ENCODE results near the gene TMEM63B.
"Not testable (repeated sequence)": the region's sequence is repeated elsewhere in the genome, so short reads cannot be mapped to it uniquely, and the experiment has no call there.

TMEM63B gene

GRCh38 chr6:44091981-44092884, 35.1 kb upstream of the TMEM63B start:
- H3K36me3 ChIP-seq (ENCODE audit: insufficient read depth, low read length) = no peaks in the 10 kb centered on the region
- no peak for DNase-seq (ENCODE audit: low read depth, low spot score)
- TF ChIP-seq POLR2AphosphoS5 (IDR thresholded peaks at IDR 0.05; ENCODE audit: borderline replicate concordance, low read depth, low read length) = no peak
- TF ChIP-seq FOXP2 (optimal IDR thresholded peaks at IDR 0.05; ENCODE audit: control extremely low read depth, extremely low read length, insufficient read depth) = no peak
- TF ChIP-seq EZH2 (IDR thresholded peaks at IDR 0.05) = no peak

GRCh38 chr6:44093066-44093465, 34.3 kb upstream of the TMEM63B start:
- no peaks in the 10 kb centered on the region for H3K36me3 ChIP-seq (ENCODE audit: insufficient read depth, low read length)
- H3K9me3 ChIP-seq (ENCODE audit: low read depth, low read length) = no peaks in the 10 kb centered on the region
- TF ChIP-seq FOXP2 (optimal IDR thresholded peaks at IDR 0.05; ENCODE audit: control extremely low read depth, extremely low read length, insufficient read depth) (no peak), EZH2 (IDR thresholded peaks at IDR 0.05) (no peak), POLR2AphosphoS5 (IDR thresholded peaks at IDR 0.05; ENCODE audit: borderline replicate concordance, low read depth, low read length) (no peak)
- no peak overlapping the region for H3K27ac ChIP-seq
- H3K9ac ChIP-seq (ENCODE audit: insufficient read length) = no peak overlapping the region
- DNase-seq (ENCODE audit: low read depth, low spot score) = no peak
- no peak overlapping the region for H3K4me3 ChIP-seq

More at GRCh38 chr6:44091981-44092884, 35.1 kb upstream of the TMEM63B start:
- no peak overlapping the region for H3K27ac ChIP-seq
- H3K4me3 ChIP-seq = no peak overlapping the region
- no peaks in the 10 kb centered on the region for H3K9me3 ChIP-seq (ENCODE audit: low read depth, low read length)
- no peak overlapping the region for H3K9ac ChIP-seq (ENCODE audit: insufficient read length)

GRCh38 chr6:44093750-44094402, 33.5 kb upstream of the TMEM63B start:
- TF ChIP-seq FOXP2 (optimal IDR thresholded peaks at IDR 0.05; ENCODE audit: control extremely low read depth, extremely low read length, insufficient read depth) (no peak), POLR2AphosphoS5 (IDR thresholded peaks at IDR 0.05; ENCODE audit: borderline replicate concordance, low read depth, low read length) (no peak), EZH2 (IDR thresholded peaks at IDR 0.05) (no peak)
- Histone ChIP-seq H3K27ac (no peak overlapping the region), H3K4me3 (no peak overlapping the region), H3K9me3 (ENCODE audit: low read depth, low read length) (no peaks in the 10 kb centered on the region), H3K36me3 (ENCODE audit: insufficient read depth, low read length) (no peaks in the 10 kb centered on the region), H3K9ac (ENCODE audit: insufficient read length) (no peak overlapping the region)
- DNase-seq (ENCODE audit: low read depth, low spot score) = no peak

GRCh38 chr6:44094403-44095242, 32.7 kb upstream of the TMEM63B start:
- Histone ChIP-seq H3K27ac (no peak overlapping the region), H3K4me3 (no peak overlapping the region), H3K9me3 (ENCODE audit: low read depth, low read length) (no peaks in the 10 kb centered on the region), H3K36me3 (ENCODE audit: insufficient read depth, low read length) (no peaks in the 10 kb centered on the region), H3K9ac (ENCODE audit: insufficient read length) (no peak overlapping the region)
- TF ChIP-seq POLR2AphosphoS5 (IDR thresholded peaks at IDR 0.05; ENCODE audit: borderline replicate concordance, low read depth, low read length) (no peak), EZH2 (IDR thresholded peaks at IDR 0.05) (no peak), FOXP2 (optimal IDR thresholded peaks at IDR 0.05; ENCODE audit: control extremely low read depth, extremely low read length, insufficient read depth) (no peak)
- DNase-seq (ENCODE audit: low read depth, low spot score) = no peak

GRCh38 chr6:44095243-44095623, 32.1 kb upstream of the TMEM63B start:
- not testable (repeated sequence) for H3K36me3 ChIP-seq (ENCODE audit: insufficient read depth, low read length); H3K9me3 ChIP-seq (ENCODE audit: low read depth, low read length); H3K27ac ChIP-seq; H3K9ac ChIP-seq (ENCODE audit: insufficient read length); H3K4me3 ChIP-seq; DNase-seq (ENCODE audit: low read depth, low spot score)

GRCh38 chr6:44096612-44097011, 30.7 kb upstream of the TMEM63B start:
- Histone ChIP-seq H3K9ac (ENCODE audit: insufficient read length) (no peak overlapping the region), H3K9me3 (ENCODE audit: low read depth, low read length) (no peaks in the 10 kb centered on the region), H3K36me3 (ENCODE audit: insufficient read depth, low read length) (peaks cover 6% of the 10 kb centered on the region; the same call in 1 of the 2 replicates), H3K27ac (no peak overlapping the region), H3K4me3 (no peak overlapping the region)
- DNase-seq (ENCODE audit: low read depth, low spot score) = no peak
- TF ChIP-seq FOXP2 (optimal IDR thresholded peaks at IDR 0.05; ENCODE audit: control extremely low read depth, extremely low read length, insufficient read depth) = no peak
- TF ChIP-seq POLR2AphosphoS5 (IDR thresholded peaks at IDR 0.05; ENCODE audit: borderline replicate concordance, low read depth, low read length) = no peak
- no peak for TF ChIP-seq EZH2 (IDR thresholded peaks at IDR 0.05)

GRCh38 chr6:44097782-44098317, 29.5 kb upstream of the TMEM63B start:
- H3K27ac ChIP-seq = no peak overlapping the region
- no peaks in the 10 kb centered on the region for H3K9me3 ChIP-seq (ENCODE audit: low read depth, low read length)
- H3K4me3 ChIP-seq = no peak overlapping the region
- no peak for DNase-seq (ENCODE audit: low read depth, low spot score)
- no peak for TF ChIP-seq EZH2 (IDR thresholded peaks at IDR 0.05)
- TF ChIP-seq FOXP2 (optimal IDR thresholded peaks at IDR 0.05; ENCODE audit: control extremely low read depth, extremely low read length, insufficient read depth) = no peak
- no peak for TF ChIP-seq POLR2AphosphoS5 (IDR thresholded peaks at IDR 0.05; ENCODE audit: borderline replicate concordance, low read depth, low read length)
- no peak overlapping the region for H3K9ac ChIP-seq (ENCODE audit: insufficient read length)
- peaks cover 6% of the 10 kb centered on the region; the same call in 1 of the 2 replicates for H3K36me3 ChIP-seq (ENCODE audit: insufficient read depth, low read length)

GRCh38 chr6:44099192-44099591, 28.2 kb upstream of the TMEM63B start:
- H3K27ac ChIP-seq = no peak overlapping the region
- TF ChIP-seq FOXP2 (optimal IDR thresholded peaks at IDR 0.05; ENCODE audit: control extremely low read depth, extremely low read length, insufficient read depth) (no peak), POLR2AphosphoS5 (IDR thresholded peaks at IDR 0.05; ENCODE audit: borderline replicate concordance, low read depth, low read length) (no peak), EZH2 (IDR thresholded peaks at IDR 0.05) (no peak)
- no peak overlapping the region for H3K4me3 ChIP-seq

More at GRCh38 chr6:44099192-44099591, 28.2 kb upstream of the TMEM63B start:
- Histone ChIP-seq H3K9ac (ENCODE audit: insufficient read length) (no peak overlapping the region), H3K36me3 (ENCODE audit: insufficient read depth, low read length) (peaks cover 15% of the 10 kb centered on the region; the same call in 1 of the 2 replicates), H3K9me3 (ENCODE audit: low read depth, low read length) (no peaks in the 10 kb centered on the region)
- no peak for DNase-seq (ENCODE audit: low read depth, low spot score)
